Fibroblast of skin of scalp (primary cell): ENCODE data around the gene IL7R.
"Not testable (repeated sequence)": the region's sequence is repeated elsewhere in the genome, so short reads cannot be mapped to it uniquely, and the experiment has no call there.

Experiments
- DNase-seq: peaks from one replicate; pipeline ENCODE4 v3.0.0-alpha.2; 2013

The IL7R gene

DNA sequence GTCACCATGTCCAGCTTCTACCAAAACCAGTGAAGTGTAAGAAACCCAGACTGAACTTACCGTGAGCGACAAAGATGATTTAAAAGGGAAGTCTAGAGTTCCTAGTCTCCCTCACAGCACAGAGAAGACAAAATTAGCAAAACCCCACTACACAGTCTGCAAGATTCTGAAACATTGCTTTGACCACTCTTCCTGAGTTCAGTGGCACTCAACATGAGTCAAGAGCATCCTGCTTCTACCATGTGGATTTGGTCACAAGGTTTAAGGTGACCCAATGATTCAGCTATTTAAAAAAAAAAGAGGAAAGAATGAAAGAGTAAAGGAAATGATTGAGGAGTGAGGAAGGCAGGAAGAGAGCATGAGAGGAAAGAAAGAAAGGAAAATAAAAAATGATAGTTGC, 19.8 kb downstream of the IL7R start:
- DNase-seq = no peak

DNA sequence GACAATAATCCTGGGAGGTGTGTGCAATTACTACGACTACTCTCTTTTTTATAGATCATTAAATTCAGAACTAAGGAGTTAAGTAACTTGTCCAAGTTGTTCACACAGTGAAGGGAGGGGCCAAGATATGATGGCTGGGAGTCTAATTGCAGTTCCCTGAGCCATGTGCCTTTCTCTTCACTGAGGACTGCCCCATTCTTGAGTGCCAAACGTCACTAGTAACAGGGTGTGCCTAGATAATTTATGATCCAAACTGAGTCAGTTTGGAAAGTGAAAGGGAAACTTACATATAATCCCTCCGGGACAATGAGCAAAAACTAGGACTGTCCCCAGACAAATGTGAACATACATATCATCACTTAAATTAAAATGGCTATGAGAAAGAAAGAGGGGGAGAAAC, 20.2 kb downstream of the IL7R start:
- DNase-seq = peak; percentile 56

DNA sequence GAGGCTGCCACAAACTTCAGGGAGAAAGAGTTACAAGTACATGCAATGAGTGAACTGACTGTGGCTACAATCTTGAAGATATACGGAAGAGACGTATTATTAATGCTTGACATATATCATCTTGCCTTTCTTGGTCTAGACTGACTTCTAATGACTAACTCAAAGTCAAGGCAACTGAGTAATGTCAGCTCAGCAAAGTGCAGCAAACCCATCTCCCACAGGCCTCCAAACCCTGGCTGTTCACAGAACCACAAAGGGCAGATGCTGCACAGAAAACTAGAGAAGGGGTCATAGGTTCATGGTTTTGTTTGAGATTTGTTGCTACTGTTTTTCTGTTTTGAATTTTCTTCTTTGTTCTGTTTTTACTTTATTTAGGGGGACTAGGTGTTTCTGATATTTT, 21.0 kb downstream of the IL7R start:
- DNase-seq = no peak

DNA sequence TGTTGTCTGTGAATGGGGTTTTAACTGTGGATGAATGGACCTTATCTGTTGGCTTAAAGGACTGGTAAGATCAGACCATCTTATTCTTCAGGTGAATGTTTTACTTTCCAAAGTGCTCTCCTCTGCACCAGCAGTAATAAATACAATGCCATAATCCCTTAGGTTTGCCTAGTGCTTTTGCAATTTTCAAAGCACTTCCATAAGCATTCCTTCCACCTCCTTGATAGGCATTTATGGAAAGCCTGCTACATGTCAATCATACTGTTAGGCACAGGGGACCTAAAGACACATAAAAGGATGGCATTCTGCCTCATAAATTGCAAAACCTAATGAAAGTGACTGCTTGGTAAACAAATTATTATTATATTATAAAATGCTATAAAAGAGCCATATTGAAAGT, 21.4 kb downstream of the IL7R start:
- DNase-seq = no peak

DNA sequence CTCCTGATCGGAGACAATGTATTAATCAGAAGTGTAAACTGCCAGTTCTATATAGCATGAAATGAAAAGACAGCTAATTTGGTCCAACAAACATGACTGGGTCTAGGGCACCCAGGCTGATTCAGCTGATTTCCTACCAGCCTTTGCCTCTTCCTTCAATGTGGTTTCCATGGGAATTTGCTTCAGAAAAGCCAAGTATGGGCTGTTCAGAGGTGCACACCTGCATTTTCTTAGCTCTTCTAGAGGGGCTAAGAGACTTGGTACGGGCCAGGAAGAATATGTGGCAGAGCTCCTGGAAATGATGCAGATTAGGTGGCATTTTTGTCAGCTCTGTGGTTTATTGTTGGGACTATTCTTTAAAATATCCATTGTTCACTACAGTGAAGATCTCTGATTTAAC, 22.4 kb downstream of the IL7R start:
- DNase-seq = no peak

DNA sequence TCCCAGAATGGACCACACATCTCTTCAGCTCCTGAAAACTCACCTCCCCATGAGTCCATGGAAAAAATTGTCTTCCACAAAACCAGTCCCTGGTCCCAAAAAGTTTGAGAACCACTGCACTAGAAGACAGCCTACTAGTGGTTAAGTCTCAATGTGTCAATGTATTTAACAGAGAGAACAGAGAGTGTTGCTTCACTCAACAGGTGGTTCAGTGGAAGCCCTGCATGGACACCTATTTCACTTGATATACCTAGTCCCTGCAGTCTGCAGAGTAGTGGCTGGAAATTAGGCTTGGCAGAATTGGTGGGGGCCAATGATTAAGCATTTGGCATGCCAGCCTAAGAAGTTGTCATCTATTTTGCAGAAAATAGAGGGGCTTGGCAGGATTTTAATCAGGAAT, 23.0 kb downstream of the IL7R start:
- DNase-seq = no peak

DNA sequence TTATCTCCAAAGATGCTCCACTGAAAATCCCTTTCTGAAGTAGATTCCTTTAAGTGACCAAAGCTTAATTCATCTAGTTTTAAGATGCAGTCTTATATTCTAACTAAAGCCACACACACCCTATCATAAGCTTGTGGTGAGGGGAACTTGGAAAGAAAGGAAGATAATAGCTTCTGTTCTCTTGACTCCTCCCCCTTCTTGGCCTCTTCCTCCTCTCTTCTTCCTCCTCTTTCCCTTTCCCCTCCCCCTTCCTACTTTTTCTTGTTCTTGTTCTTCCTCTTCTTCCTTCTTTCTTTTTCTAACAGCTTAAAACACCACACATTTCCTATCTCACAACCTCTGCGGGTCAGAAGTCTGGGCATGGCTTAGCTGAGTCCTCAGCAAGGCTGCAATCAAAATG, 23.5 kb downstream of the IL7R start:
- DNase-seq = no peak

DNA sequence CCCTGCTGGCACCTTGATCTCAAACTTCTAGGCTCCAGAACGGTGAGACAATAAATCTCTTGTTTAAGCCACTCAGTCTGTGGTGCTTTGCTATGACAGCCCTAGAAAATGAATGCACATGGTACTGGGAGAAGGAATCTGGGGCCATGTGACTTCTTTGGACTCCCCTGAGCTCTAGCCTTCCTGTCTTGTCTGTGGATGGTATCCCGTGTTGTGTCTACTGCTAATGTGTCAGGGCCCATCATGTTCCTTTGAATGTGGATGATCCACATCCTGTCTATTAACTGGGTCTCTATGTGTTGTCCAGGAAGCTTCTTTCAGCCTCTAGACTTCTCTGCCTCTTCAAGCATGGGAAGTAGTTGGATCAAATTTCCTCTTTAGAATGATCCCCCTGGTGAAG, 25.1 kb downstream of the IL7R start:
- DNase-seq = no peak

DNA sequence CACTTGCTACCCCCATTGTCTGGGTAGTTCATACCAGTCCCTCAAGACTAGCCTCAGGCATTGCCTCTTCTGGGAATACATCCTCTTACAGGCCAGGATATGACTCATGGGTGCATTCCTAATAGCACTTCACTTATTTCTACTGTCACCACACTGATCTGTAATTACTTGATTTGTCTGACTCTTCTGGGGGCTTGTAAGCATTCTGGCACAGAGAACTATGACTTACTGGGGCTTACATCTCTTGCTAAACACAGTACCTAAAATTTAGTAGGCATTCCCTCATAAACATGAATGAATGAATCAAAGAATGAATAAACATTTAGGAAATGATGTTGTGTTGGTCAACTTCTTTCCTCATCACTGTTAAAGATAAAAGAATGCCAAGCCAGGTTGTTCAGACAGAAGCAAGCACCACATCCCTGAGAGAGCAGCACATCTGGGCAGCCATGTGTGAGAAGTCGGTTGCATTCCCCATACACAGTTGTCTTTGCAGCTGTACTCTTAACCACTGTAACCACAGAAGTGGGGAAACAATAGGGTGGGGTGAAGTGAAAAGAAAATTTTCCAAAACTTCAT, 27.6 kb downstream of the IL7R start:
- DNase-seq = peak; percentile 94

DNA sequence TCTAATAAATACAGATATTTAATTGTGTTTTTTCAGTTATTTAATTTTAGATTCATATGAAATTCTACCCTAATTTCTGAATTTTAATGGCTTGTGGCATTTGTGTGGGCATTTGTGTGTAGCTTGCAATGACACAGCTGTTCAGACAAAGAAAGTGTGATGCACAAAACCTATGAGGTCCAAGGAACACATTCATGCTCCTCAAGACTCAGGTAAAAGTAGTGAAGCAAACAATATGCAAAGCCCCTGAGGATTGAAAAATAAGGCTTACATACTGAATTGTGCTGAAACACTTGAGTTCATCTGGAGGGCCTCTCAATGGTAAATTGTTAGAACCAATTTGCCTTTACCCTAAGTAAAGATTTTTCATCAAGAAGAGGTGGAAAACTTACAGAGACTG, 28.1 kb downstream of the IL7R start:
- DNase-seq = no peak

DNA sequence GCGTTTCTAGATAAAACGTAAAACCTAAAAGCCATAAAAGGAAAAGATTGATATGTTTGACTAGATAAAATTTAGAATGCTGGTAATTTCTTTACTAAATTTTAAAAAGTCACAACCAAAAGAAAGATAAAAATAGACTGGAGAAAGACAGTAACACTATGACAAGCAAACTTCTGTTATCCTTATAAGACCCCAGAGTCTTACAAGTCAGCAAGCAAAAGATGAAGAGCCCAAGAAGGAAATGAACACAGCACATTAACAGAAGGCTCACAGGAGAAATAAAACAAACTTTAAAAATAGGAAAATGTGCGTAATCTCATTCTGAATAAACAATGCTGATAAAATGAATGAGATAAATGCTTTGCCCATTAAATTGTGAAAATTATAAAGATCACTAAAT, 29.7 kb downstream of the IL7R start:
- DNase-seq = no peak

DNA sequence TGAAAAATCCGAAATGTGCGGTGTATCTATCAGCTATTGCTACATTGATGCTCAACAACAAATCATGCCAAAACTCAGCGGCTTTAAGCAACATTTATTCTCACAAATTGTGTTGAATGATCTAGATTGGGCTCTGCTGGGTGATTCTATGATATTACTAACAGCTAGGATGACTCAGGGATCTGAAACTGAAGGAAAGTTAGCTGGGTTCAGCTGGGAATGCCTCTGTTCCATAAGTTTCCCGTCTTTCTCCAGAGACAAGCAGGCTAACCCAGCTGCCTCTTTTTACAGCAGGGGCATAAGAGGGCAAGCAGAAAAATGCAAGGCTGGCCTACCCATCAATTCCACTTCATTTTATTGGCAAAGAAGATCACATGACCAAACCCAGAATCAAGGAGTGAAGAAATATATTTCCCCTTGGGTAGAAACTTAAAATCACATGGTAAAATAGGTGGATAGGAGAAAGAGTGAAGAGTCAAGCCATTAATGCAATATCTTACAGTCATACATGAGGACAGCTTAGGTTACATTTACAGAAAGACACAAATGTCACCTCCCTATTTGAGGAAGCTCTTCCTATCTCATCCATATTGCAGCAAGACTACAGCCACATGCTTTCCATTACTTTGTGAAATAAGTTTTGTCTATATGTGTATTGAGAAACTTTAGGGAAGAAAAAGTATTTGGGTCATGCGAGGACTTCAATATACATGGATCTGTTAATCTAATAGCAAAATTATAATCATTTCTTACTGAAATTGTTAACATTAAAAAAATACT, 30.8 kb downstream of the IL7R start:
- no peak for DNase-seq

DNA sequence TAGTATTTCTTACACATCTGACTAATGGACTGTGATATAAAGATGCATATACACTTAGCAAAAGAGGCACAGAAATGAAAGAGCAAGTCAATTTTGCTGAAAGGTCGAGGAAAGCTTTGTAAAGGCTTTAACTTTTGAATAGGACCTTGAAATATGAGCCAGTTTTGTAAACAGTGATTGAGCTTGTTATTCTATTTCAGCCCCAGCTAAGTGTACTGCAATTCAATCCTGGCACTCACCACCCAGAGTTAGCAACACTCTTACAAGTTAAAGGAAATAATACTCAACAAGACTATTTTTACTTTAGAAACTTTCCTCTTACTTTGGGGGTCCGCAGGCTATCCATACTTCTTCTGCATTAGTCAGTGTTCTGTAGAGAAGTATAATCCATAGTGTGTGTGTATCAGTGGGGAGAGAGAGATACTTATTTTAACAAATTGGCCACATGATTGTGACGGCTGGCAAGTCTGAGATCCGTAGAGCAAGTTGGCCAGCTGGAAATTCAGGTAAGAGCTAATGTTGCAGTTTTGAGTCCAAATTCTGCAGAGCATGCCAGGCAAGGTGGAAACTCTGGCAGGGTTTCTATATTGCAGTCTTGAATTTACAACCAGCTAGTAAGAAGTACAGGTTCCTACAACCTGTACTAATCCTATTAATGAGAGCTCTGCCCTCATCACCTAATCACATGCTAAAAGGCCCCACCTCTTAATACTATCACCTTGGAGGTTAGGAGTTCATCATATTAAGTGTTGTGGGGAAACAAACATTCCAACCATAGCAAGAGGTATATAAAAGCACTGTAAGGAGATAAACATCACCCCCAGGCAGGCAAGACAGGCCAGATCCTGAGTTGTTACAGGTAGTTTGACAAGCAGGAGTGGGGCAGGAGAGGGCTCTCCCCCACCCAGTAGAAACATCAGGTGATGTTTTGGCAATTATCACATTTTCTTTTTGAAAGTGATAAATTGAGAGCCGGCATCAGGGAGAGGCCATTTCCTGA, 33.6 kb downstream of the IL7R start:
- no peak for DNase-seq

DNA sequence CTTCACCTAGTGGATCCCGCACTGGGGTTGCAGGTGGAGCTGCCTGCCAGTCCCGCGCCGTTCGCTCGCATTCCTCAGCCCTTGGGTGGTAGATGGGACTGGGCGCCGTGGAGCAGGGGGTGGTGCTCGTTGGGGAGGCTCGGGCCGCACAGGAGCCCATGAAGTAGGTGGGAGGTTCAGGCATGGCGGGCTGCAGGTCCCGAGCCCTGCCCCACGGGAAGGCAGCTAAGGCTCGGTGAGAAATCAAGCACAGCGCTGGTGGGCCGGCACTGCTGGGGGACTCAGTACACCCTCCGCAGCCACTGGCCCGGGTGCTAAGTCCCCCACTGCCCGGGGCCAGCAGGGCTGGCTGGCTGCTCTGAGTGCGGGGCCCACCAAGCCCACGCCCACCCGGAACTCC, 36.1 kb downstream of the IL7R start:
- DNase-seq = not testable (repeated sequence)

DNA sequence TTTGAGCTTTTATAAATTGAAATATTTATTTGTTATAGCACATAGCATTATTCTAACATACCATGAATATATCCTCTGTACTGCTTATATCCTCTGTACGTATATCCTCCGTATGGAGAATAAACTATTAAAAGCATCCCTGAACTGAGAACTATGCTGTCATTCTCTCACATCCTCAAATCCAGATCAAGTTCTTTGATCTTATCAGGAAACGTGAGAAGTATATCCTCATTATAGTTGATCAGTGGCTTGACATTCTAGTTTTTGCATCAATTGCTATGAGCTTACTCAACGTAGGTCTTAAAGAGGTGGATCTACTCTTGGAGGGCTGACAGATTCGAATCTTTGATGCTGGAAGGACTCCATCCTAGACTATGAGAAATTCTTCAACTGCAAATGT, 37.4 kb downstream of the IL7R start:
- no peak for DNase-seq

DNA sequence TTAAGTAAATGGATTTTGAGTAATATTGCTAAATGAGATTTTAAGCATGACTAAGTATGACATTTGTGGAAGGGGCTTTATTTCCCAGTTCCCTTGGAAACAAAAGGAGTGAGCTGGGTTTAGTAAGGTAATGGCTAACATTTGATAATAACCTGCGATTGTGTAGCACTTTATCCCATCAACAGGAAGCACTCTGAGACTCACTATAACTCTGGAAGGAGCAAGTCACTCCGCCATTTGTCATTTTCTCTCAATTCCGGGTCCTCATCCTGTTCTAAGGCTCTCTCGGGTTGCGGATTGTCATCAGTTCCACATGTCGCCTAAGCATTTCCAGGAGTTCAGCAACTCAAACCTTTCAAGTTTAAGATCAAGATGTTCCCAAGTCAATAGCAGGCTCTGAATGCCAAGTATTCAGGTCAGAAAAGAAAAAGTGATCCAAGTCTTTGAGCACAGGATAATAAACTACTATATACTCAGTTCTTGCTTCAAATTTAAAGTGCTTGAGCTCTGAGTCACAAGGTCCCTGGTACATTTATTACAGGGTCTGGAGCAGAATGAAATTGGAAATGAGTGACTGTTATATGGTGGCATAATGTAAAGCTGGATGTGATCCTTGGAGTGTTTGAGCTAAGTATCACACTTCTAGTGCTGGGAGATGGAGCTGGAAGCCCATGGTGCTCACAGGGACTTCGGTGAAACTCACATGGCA, 42.4 kb downstream of the IL7R start:
- no peak for DNase-seq

DNA sequence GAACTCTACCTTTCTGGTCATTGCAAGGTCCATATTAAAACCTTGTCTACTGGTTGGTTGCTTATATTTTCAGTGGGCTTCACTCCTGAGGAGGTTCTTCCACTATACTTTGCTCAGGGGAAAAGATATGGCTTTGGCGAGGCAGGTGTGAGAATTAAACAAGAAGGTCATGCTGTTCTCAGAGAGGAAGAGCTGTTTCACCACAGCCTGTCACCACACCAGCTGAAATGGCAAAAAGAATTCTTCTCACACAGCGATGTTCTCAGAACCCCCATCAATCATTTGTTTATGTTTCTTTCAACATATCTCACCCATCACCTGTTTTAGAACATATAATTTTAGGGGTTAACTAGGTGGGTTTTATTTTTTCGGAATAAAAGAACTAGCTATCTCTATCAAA, 43.1 kb downstream of the IL7R start:
- no peak for DNase-seq

DNA sequence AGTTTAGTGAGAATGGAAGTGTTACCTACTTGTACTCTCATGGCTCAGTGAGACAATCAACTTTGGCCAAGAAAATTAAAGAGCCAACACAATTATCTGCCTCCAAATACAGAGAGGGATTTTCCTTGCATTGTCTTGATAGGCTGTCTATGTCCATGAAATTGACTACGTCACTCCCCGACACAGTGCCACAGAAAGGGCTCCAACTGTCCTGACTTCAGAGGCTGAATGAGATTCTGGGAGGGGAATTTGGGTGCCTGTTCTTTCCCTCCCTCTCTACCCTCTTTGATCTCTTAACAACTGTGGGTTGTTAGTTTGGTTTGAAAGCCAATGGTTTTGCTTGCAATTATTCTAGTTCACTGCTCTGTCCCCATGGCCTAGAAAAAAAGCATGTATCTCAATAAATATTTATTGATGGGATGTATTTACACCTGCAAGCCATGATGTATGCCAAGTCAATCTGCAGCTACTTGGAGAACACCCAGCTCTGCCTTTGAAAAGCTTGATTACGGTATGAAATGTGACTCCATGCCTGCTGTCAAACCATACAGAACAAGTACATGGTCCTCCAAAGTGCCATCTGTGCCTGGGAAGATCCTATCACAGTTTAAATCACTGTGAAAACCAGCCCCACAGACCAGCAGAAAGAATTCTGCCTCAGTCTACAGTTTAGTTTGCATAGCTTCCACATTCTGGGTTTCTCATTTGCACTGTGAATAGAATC, 44.4 kb downstream of the IL7R start:
- no peak for DNase-seq

DNA sequence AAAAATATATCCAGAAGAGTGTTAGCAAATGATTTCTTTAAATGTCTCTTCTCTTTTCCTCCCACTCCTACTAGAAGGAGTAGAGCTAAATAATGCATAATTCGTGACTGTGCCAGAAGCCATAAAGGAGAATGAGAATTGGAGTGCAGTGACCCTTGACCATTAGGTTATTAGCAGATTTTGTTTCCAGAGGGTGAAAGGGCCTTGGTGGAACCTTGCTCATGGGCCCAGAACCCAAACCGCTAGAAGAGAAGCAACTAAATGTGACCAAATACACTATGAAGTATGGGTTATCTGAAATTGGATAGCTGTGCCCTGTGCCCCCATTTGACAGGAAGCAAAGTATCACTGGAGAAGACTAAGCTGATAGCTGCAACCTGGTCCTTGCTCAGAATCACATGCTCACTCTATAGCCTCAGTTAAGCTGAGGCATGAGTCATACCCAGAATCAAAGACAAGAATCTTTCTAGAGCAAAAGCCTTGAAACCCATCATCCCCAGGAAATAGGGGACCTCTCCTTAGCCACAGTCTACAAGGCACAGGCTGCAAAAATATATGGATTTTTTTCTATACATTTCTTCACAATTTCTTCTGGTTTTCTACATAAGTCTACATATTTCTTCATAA, 45.5 kb downstream of the IL7R start:
- no peak for DNase-seq

DNA sequence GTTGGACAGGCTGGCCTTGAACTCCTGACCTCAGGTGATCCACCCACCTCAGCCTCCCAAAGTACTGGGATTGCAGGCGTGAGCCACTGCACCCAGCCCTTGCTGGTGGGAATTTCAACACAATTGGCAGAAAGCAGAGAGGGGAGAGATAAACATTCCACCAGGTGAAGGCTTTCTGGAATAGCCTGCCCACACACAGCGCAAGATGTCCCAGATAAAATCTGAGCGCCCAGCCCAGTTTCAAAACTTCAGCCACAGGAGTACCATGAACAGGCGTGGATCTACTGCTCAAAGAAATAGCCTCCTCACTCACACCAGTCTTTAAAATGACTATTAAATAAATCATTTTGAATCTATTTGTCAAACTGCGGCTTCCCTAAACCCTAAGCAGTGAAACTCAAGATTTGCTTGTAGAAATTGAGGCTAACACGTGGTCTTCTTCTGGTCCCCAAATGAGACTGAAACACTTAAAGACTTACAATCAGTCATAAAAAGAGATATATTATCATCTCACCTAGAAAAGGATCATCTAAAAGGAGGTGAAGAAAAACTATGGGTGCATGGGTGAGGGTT, 47.0 kb downstream of the IL7R start:
- DNase-seq = no peak

DNA sequence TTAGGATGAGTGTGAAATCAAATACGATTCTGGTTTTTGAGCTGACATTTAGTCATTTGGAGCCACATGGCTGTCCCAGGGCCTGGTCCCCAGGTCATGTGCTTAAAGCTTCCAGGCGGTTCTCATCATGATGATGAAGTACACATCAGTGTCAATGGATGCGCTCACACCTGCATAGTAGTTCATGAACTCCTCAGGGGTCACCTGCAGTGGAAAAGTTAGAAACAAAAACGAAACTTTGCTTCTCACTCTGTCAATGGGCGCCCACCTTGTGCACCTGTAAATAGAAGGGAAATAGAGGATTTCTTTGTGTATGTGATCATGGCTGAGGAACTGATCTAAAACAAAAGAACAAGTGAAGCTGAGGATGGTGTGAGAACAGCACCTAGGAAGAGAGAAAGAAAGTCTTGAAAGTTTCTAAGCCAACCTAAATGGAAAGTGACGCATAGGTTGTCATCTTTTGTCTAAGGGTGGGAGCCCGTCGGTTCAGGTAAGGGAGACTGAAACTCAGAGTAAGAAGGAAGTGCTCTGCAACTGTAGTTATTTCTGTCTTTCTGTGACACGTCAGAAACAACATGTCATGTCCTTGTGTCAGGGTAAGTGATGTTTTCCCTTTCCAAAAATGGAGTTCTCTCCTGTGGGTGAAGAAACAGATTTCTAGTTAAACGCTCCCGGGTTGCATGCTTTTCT, 47.9 kb downstream of the IL7R start:
- no peak for DNase-seq
